Left lung (tissue), 10 donors: Measurements from ENCODE around the gene TIGIT. TPM values are rescaled to one million over a fixed set of nuclear protein-coding genes. Genes with fewer than 3 reads are reported as not detected.

Source experiments
- ATAC-seq: fragments of 200-7000 bp; cut with Tn5 transposase; one replicate; pipeline ENCODE4 v1.9.1; 2020; ENCODE audit warnings: moderate library complexity
- DNase-seq, 4 donors: peaks; one replicate each; pipeline ENCODE4 v3.0.0-alpha.2; 2013 to 2020
- H3K27ac ChIP-seq, 2 donors: fragments of 200-600 bp; sonication (generic) in 1 of 2; one replicate each; pipeline versions ENCODE4 v1.5.0 to v1.8.0; 2020 to 2021
- H3K27me3 ChIP-seq, 2 donors: fragments of 200-600 bp; sonication (generic) in 1 of 2; one replicate each; pipeline versions ENCODE4 v1.5.0 to v1.8.0; 2020 to 2021
- H3K36me3 ChIP-seq, 2 donors: fragments of 200-600 bp; sonication (generic) in 1 of 2; one replicate each; pipeline versions ENCODE4 v1.5.0 to v1.8.0; 2020 to 2021
- H3K4me1 ChIP-seq, 2 donors: fragments of 200-600 bp; one replicate each; pipeline ENCODE4 v1.8.0; 2021
- H3K4me3 ChIP-seq, 2 donors: fragments of 200-600 bp; sonication (generic) in 1 of 2; one replicate each; pipeline versions ENCODE4 v1.5.0 to v1.8.0; 2020 to 2021; ENCODE audit warnings: mild to moderate bottlenecking in 1 of 2
- H3K9me3 ChIP-seq, 2 donors: fragments of 200-600 bp; sonication (generic) in 1 of 2; one replicate each; pipeline versions ENCODE4 v1.5.0 to v1.8.0; 2020 to 2021
- intact Hi-C, 2 donors: fragments of 100-400 bp; cut with DNase I; formaldehyde crosslinking; loops; one replicate each; pipeline versions ENCODE4 v1.11.2 to v1.14.2; 2022
- polyA plus RNA-seq, 6 donors: library from polyadenylated mRNA; unstranded; fragments of 120-200 nt; gene quantifications; one replicate each; pipeline ENCODE4 v1.2.1, GENCODE V29; 2013; ENCODE audit not compliant: insufficient read length in 6 of 6
- total RNA-seq, 2 donors: library from RNA; stranded (reverse); fragmentation: NEBNext Ultra II Directional; extraction: Animal tissue kit (Norgen Biotek cat#: 25700); gene quantifications; one replicate each; pipeline ENCODE4 v1.2.1, GENCODE V29; 2021
- TF ChIP-seq, protein P1 (sequence below), 2 donors: fragments of 200-600 bp; sonication (generic) in 1 of 2; IDR thresholded peaks; one replicate each; pipeline versions ENCODE4 v1.5.0 to v1.8.0; 2021; ENCODE audit warnings: antibody characterized with exemption in 2 of 2
- donor health status: DM: no; HTN: yes; CAD: no.
- donor health status: DM: no; HTN: no; CAD: no.

TIGIT gene
- total and polyA plus RNA-seq, 8 donors, result 0.13 to 1.2 (median 0.28) TPM

DNA sequence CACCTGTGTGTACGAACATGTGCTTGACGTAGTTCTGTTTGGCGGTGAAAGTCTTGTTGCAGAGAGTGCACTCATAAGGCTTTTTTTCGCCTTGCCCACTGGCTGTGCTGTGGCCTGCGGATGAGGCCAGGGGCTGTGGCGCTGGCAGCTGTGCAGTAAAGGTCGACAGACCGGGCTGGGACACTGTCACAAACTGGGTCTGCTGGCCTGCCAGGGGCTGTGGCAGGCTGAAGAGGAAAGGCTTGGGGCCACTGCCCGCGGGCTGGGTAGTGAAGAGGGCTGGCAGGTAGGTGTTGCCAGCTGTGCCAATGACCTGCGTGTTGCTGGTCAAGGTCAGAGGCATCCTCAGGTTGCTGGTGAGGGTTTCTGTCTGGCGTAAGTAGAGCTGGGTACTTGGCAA, 56.4 kb downstream of the TIGIT start:
- intact Hi-C loops, result no loop called here
- Histone ChIP-seq H3K4me3 (no peak overlapping the region), H3K9me3 (peaks cover 0 to 6% of the 10 kb centered on the region in 2 donors), H3K36me3 (peaks cover 0 to 29% of the 10 kb centered on the region in 2 donors), H3K27me3 (no peaks in the 10 kb centered on the region), H3K4me1 (no peaks in the 10 kb centered on the region), H3K27ac (no peak overlapping the region)
- DNase-seq, result peak in 1 of 4 donors; percentile 68
- TF ChIP-seq, protein P1, sequence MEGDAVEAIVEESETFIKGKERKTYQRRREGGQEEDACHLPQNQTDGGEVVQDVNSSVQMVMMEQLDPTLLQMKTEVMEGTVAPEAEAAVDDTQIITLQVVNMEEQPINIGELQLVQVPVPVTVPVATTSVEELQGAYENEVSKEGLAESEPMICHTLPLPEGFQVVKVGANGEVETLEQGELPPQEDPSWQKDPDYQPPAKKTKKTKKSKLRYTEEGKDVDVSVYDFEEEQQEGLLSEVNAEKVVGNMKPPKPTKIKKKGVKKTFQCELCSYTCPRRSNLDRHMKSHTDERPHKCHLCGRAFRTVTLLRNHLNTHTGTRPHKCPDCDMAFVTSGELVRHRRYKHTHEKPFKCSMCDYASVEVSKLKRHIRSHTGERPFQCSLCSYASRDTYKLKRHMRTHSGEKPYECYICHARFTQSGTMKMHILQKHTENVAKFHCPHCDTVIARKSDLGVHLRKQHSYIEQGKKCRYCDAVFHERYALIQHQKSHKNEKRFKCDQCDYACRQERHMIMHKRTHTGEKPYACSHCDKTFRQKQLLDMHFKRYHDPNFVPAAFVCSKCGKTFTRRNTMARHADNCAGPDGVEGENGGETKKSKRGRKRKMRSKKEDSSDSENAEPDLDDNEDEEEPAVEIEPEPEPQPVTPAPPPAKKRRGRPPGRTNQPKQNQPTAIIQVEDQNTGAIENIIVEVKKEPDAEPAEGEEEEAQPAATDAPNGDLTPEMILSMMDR (IDR thresholded peaks at IDR 0.05), result no peak
- no peak for ATAC-seq

DNA sequence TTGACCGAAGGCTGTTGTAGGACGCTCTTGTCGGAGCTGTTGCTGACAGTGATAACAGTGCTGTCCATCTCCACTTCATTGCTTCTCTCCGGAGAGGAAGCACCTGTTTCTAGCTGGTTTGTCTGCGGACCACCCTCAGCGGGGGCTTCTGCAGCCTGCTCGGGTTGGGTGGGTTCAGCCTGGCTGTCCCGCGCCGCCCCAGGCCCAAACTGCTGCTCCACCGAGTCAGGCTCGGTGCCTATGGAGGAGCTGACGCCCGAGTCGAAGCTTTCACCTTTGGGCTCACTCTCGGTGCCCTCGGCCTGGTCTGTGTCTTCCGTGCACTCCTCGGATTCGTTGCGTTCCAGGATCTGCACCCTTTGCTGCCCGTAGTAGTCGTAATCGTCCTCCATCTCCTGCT, 56.9 kb downstream of the TIGIT start:
- Histone ChIP-seq H3K4me3 (no peak overlapping the region), H3K9me3 (peaks cover 0 to 6% of the 10 kb centered on the region in 2 donors), H3K36me3 (peaks cover 0 to 29% of the 10 kb centered on the region in 2 donors), H3K27me3 (no peaks in the 10 kb centered on the region), H3K27ac (no peak overlapping the region), H3K4me1 (no peaks in the 10 kb centered on the region)
- TF ChIP-seq, protein P1 (IDR thresholded peaks at IDR 0.05), result no peak
- DNase-seq, result peak in 1 of 4 donors; percentile 51
- no peak for ATAC-seq
- intact Hi-C loops, result no loop called here

DNA sequence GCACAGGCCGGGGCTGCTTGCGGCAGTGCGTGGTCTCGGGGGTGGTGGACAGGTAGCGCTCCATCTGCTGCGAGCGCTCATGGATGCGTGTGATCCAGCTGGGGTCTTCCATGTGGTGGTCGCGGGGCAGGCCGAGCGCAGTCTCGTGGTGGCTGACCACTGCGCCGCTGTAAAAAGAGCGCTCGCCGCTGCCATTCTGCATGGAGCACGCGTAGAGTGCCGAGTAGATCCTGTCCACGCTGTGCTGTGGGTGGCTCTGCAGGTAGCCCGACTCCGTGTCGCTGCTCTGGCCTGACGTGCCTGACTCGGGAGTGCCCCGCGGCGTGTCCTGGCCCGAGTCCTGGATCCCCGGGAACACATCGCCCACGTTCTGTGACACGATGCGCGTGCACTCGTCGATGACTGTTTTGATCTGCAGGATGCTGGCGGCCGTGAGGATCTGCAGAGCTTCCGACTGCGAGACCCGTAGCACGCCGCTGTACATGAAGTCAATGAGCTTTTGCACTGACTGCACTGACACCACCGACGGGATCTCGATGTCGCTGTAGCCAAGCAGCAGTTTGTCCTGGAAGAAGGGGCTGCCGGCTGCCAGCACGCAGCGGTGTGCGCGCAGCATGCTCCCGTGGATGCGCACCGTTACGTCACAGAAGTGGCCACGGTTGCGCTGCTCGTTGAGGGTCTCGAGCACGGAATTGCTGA, 57.4 kb downstream of the TIGIT start:
- DNase-seq (peak in 1 of 4 donors; percentile 65), ATAC-seq (no peak)
- Histone ChIP-seq H3K27ac (no peak overlapping the region), H3K27me3 (no peaks in the 10 kb centered on the region), H3K36me3 (peaks cover 0 to 29% of the 10 kb centered on the region in 2 donors), H3K9me3 (peaks cover 0 to 6% of the 10 kb centered on the region in 2 donors), H3K4me3 (no peak overlapping the region), H3K4me1 (no peaks in the 10 kb centered on the region)
- TF ChIP-seq, protein P1 (IDR thresholded peaks at IDR 0.05), result no peak
- intact Hi-C loops, result no loop called here

DNA sequence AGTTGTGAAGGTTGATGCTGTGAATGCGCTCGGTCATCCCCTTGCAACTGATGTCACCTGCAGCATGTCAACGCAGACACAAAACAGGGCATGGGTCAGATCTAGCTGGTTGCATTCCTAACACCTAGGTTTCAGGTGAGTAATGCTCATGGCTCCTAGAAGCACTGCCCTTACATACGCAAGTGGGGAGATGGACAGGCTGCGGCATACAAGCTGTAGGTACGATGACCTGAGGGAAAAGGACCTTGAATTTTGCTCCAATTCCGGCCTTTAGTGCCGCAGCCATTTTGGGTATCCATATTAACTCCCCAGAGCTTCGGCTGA, 58.0 kb downstream of the TIGIT start:
- Histone ChIP-seq H3K27ac (no peak overlapping the region), H3K4me1 (no peaks in the 10 kb centered on the region), H3K27me3 (no peaks in the 10 kb centered on the region), H3K4me3 (no peak overlapping the region), H3K9me3 (peaks cover 0 to 6% of the 10 kb centered on the region in 2 donors), H3K36me3 (peaks cover 0 to 29% of the 10 kb centered on the region in 2 donors)
- intact Hi-C loops, result no loop called here
- DNase-seq (no peak), ATAC-seq (no peak)
- TF ChIP-seq, protein P1 (IDR thresholded peaks at IDR 0.05), result no peak

DNA sequence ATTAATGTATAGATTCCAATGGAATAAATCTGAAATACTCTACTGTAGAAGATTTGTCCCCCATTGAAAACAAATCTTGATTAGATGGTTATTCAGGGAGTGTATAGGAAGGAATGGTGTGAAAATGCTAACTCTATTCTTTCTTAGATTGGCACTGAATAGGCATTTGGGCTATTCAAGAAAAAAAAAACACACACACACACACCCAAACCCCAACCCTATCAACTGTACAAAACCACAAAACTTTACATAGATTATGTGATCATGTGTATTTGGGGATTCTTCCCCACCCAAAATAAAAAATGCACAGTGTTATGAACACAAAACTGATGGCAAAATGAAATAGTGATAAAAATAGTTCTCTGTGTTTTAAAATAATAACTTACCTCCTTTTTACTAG, 61.8 kb downstream of the TIGIT start:
- intact Hi-C loops, result no loop called here
- Histone ChIP-seq H3K36me3 (peaks cover 0 to 13% of the 10 kb centered on the region in 2 donors), H3K27ac (no peak overlapping the region), H3K4me1 (no peaks in the 10 kb centered on the region), H3K4me3 (no peak overlapping the region), H3K27me3 (no peaks in the 10 kb centered on the region), H3K9me3 (peaks cover 0 to 6% of the 10 kb centered on the region in 2 donors)
- DNase-seq, result no peak
- no peak for ATAC-seq
- TF ChIP-seq, protein P1 (IDR thresholded peaks at IDR 0.05), result no peak
